GM15510 (cell line): ENCODE results near the gene LIPC.

Experiments used
- POLR2A ChIP-seq: IDR thresholded peaks from 3 replicates; pipeline ENCODE4 v1.6.1; 2011; ENCODE audit warnings: borderline replicate concordance; ENCODE audit not compliant: insufficient read length; ENCODE audit errors: extremely low read depth

LIPC gene

GRCh38 chr15:58483376-58483775, 51.6 kb downstream of the LIPC start:
- no peak for TF ChIP-seq POLR2A

GRCh38 chr15:58484791-58485600, 53.2 kb downstream of the LIPC start:
- TF ChIP-seq POLR2A = no peak

DNA sequence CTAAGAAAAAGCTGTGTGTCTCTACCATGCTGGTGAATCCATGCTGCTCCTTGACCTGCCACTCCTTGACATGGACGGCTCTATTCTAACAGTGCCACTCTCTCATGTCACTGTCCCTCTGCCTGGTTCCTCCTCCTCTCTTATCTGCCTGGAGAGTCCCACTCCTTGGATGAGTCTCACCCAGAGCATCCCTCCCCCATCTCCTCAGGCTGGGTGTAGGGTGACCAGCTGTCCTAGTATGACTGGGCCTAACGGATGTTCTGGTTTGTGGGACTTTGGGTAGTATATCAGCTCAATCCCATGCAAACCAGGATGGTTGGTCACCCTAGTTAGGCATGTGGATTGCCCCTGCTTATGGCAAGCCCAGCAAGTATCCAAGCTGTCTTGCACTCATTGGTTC, 54.3 kb downstream of the LIPC start:
- TF ChIP-seq POLR2A = no peak

DNA sequence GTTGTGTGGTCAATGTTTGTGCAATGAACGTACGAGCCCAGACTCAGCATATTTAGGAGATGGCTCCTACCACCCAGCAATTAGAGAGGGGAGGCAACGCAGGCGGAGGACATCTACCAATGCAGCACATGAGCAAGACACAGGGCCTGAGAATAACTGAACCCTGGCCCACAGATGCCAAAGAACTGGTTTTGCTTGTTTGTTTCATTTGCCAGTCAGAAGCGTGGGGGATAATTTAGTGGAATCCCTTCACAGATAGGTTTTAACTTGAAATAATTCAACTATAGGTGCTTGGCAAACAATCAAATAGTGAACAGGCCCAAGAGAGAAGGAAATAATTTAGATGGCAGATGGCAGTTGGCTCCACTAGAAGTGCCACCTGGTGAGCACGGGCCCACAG, 54.8 kb downstream of the LIPC start:
- no peak for TF ChIP-seq POLR2A

DNA sequence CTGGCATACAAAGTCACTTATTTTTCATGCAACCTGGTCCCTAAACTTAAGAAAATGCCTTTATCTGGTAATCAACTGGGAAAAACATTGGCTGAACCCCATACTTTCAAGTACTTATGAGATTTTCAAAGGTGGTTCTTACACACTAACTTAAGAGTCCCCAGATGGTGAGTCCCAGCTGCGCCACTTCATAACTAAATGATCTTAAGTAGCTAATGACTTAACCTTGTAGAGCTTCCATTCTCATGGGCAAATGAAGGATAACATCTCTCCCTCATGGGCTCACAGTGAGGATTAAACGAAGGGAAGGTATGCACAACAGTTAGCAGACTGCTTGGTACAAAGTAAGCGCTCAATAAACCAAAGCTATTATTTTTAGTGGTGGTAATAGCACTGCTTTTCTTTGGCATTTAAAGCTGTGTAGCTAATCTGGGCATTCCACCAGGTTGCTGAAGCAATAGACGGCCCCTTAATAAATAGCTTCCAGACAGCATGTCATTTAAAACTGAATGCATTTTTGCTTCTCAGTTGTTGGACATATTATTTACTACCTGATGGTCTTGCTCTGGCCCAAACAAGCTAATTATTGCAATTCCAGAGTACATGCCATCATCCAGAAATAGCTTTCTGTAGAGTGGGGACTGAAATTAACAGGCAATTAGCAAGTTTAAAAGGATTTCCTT, 55.4 kb downstream of the LIPC start:
- no peak for TF ChIP-seq POLR2A

DNA sequence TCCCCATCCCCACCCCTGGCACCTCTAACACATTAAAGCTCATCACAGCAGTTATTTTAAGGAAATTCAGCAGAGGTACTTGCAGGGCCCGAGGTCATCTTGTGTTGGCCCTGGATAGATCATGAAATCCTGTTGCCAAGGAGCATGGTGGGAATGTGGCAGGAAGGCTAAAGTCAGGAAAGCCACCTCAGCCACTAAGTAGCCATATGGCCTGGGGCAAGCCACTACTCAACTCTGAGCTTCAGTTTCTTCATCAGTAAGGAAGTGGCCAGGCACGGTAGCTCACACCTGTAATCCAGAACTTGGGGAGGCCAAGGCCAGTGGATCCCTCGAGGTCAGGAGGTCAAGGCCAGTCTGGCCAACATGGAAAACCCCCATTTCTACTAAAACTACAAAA, 55.9 kb downstream of the LIPC start:
- TF ChIP-seq POLR2A = no peak

DNA sequence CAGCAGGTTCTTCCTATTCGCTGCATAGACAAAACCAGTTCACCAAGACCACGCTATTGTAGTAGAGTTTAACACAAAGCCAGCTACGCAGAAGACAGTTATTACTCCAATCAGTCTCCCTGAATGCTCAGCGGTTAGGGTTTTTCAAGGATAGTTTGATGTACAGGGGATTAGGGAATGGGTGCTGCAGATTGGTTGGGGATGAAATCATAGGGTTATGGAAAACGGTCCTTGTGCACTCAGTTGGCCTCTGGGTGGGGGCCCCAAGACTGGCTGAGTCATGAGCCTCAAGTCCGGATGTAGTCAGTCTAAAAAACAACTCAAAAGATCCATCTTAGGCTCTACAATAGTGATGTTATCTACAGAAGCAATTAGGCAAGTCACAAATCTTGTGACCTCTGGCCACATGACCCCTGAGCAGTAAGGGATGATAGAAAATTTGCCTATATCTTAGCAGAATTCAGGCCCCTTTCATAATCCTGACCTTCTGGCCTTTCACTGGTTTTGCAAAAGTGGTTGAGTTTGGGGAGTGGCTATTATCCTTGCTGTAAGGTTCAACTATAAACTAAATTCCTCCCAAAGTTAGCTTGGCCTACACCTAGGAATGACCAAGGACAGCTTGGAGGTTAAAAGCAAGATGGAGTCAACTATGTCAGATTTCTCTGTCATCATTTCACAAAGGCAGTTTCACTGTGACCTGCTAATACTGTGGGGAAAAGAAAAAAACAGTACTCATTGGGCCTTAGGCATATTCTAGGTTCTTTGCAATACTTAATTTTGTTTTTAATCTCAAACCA, 57.7 kb downstream of the LIPC start:
- no peak for TF ChIP-seq POLR2A

DNA sequence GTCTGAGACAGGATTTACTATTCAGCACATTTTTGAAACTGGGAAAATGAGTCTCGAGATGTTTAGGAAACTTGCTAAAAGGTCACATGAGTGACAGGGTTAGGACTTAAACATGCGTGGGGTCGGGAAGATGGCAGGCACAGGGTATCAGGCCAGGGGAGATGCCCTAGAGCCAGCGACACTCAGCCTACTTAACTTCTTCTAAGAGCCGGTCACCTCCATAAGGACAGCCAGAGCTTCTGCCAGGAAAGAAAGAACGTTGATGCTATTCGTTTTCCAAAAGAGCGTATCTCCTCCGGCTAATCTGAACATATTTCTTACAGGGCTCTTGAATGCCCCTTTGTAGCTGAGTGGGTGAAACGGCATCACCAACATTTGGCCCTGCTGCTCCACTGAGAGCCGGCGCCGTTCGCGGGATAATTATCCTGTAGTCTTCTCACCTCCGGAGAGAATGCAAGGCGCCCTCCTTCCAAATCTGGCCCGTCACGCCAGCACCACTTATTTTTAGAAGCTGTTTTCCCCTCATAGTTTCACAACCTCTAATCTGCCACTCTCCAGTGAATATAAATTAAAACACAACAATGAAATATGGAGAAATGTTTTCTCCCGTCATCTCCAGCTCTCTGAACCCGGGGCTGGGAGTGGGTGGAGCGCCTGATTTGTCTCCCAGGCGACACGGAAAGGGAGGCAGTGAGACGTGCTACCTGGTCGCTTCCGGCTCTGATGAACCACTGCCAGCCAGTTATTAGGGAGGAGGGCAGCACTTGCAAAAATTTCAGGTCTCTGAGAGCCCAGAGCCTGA, 58.5 kb downstream of the LIPC start:
- no peak for TF ChIP-seq POLR2A

DNA sequence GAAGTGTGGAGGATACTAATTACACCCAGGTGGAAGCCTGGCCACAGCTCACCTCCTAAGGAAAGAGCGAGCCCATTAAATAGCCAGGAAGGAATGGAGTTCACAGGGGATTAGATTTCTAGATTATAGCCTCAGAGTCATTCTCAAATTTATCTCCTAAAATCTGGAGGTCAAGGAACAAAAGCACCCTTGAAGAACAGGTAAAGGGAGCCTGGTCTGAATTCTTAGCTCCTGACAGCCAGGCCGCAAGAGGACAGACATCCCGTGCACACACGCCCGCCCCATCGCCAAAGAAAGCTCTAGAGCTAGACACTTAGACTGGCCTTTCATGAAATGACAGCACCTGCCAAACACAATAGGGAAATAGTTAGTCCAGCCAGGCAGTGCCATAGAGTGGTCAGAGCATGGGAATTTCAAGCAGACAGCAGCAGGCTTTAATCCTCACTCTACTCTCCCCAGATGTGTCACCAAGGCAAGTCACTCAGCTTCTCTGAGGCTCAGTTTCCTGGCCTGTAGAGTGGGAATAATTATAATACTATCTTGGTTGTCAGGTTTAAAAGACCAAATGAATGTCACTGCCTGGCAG, 59.2 kb downstream of the LIPC start:
- TF ChIP-seq POLR2A = no peak

DNA sequence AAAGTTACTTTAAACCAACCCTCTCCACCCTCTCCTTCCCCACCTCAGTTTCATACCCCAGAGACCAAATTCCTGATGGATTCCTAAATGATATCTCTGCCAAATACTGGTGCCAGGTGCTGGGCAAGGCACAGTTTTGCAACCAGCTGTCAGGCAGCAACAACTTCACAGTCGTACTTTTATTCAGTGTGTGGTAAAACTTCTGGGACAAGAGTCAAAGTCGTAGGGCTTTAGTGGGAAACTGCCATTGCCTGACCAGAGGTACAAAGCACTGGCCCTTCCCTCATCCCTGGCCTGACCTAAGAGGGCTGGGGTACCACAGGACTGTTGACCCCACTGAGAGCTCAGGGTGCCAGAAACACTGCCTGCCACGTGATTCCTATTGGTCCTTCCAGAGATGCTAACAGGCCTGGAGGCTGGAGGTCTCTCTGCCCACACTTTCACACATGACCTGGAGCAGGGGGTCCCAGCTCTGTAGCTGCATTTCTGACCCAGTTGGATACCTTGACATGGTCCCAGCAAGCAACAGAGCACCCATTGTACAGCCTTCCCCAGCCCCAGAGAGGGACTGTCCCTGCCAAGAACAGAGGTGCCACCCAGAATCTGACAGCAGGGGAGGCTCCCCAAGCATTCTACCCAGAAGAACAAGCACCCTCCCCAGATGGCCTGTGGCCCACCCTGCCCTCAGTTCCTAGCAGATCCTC, 59.9 kb downstream of the LIPC start:
- no peak for TF ChIP-seq POLR2A

GRCh38 chr15:58492661-58493397, 61.0 kb downstream of the LIPC start:
- TF ChIP-seq POLR2A = no peak

- no peak for TF ChIP-seq POLR2A
These were observed 62.8 kb downstream of the LIPC start for GRCh38 chr15:58494567-58494966.

DNA sequence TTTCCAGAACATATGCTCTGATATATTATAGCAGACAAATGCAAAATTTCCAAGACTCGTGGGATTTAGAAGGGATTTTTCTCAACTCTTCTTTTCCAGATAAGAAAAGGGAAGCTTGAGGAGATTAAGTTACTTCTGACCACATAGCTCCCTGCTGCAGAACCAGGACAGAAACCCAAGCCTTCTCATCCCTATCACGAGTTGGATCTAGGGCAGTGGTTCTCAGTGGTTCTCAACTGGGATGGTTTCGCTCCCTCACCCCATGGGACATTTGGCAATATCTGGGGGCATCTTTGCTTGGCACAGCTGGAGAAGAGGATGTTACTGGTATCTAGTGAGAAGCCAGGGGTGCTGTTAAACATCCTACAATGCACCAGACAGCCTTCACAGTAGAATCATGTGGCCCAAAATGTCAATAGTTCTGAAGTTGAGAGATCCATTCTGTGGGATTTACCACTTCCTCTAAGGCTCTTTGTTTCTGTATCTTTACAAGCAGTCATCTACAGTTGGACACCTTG, 64.2 kb downstream of the LIPC start:
- no peak for TF ChIP-seq POLR2A
